Measurements from ENCODE around the gene RFX1. TPM values are rescaled to one million over a fixed set of nuclear protein-coding genes. Genes with fewer than 3 reads are reported as not detected.

RFX1 gene
- polyA plus RNA-seq, 1 donor (not counting 4 experiments of a cell fraction or from before 2014, with no cell fraction given), result 0.45 TPM

GRCh38 chr19:13914777-13915176 is 91.3 kb downstream of the RFX1 start:
- no peak overlapping the region for H3K9ac ChIP-seq (ENCODE audit: control insufficient read depth, extremely low read depth, insufficient read depth, low read length)
- H3K9me1 ChIP-seq (ENCODE audit: control insufficient read depth, extremely low read depth, insufficient read depth, low read length), result no peaks in the 10 kb centered on the region
- FAIRE-seq (no peak), DNase-seq (ENCODE audit: low read depth, low spot score) (no peak)
- no peak overlapping the region for H3K27ac ChIP-seq (ENCODE audit: control insufficient read depth, insufficient read depth, low read length)
- no peaks in the 10 kb centered on the region for H3K9me3 ChIP-seq (ENCODE audit: control insufficient read depth, low read depth, low read length)
- dilution Hi-C loops (cut with MboI; ENCODE audit: extremely low pct_ligation_motif_present, low sequenced_read_pairs), result no loop called here
- H3K79me2 ChIP-seq (ENCODE audit: control insufficient read depth, insufficient read depth, low read length), result no peaks in the 10 kb centered on the region
- no peaks in the 10 kb centered on the region for H4K20me1 ChIP-seq (ENCODE audit: control insufficient read depth, extremely low read depth, insufficient read depth, low read length)
- H3K4me3 ChIP-seq (ENCODE audit: control insufficient read depth in 2 of 3, extremely low read depth in 1 of 3, insufficient read depth in 2 of 3, low read depth in 1 of 3, low read length in 3 of 3), result no peak overlapping the region
- no peak overlapping the region for H3K4me2 ChIP-seq (ENCODE audit: control insufficient read depth, extremely low read depth, insufficient read depth, low read depth, low read length)
- H3K36me3 ChIP-seq (ENCODE audit: control insufficient read depth in 2 of 2, extremely low read depth in 1 of 2, insufficient read depth in 2 of 2, low read length in 2 of 2), result peaks cover 15 to 18% of the 10 kb centered on the region in 2 experiments
- no peaks in the 10 kb centered on the region for H3K27me3 ChIP-seq (ENCODE audit: control insufficient read depth, extremely low read depth, insufficient read depth, low read length)
- TF ChIP-seq EZH2 (IDR thresholded peaks at IDR 0.05; ENCODE audit: low read length) (no peak), CTCF (optimal IDR thresholded peaks at IDR 0.05 in 1 of 3, IDR thresholded peaks at IDR 0.05 in 1 of 3, conservative IDR thresholded peaks at IDR 0.05 in 1 of 3; ENCODE audit: extremely low read depth in 1 of 3, insufficient read depth in 2 of 3, low read length in 3 of 3) (no peak)
- no peaks in the 10 kb centered on the region for H3K4me1 ChIP-seq (ENCODE audit: control insufficient read depth, extremely low read depth, insufficient read depth, low read length)
- no peak overlapping the region for H2AFZ ChIP-seq (ENCODE audit: control insufficient read depth, low read length)

- H2AFZ ChIP-seq (ENCODE audit: control insufficient read depth, low read length), result no peak overlapping the region
- H3K4me3 ChIP-seq (ENCODE audit: control insufficient read depth in 2 of 3, extremely low read depth in 1 of 3, insufficient read depth in 2 of 3, low read depth in 1 of 3, low read length in 3 of 3), result no peak overlapping the region
- no peak for TF ChIP-seq EZH2 (IDR thresholded peaks at IDR 0.05; ENCODE audit: low read length)
- TF ChIP-seq CTCF (optimal IDR thresholded peaks at IDR 0.05 in 1 of 3, IDR thresholded peaks at IDR 0.05 in 1 of 3, conservative IDR thresholded peaks at IDR 0.05 in 1 of 3; ENCODE audit: extremely low read depth in 1 of 3, insufficient read depth in 2 of 3, low read length in 3 of 3), result no peak
- H3K36me3 ChIP-seq (ENCODE audit: control insufficient read depth in 2 of 2, extremely low read depth in 1 of 2, insufficient read depth in 2 of 2, low read length in 2 of 2), result peaks cover 17 to 18% of the 10 kb centered on the region in 2 experiments
- no peaks in the 10 kb centered on the region for H3K9me1 ChIP-seq (ENCODE audit: control insufficient read depth, extremely low read depth, insufficient read depth, low read length)
- DNase-seq (ENCODE audit: low read depth, low spot score) (no peak), FAIRE-seq (no peak)
- no peaks in the 10 kb centered on the region for H3K27me3 ChIP-seq (ENCODE audit: control insufficient read depth, extremely low read depth, insufficient read depth, low read length)
- H3K9ac ChIP-seq (ENCODE audit: control insufficient read depth, extremely low read depth, insufficient read depth, low read length), result no peak overlapping the region
- H3K4me2 ChIP-seq (ENCODE audit: control insufficient read depth, extremely low read depth, insufficient read depth, low read depth, low read length), result no peak overlapping the region
- dilution Hi-C loops (cut with MboI; ENCODE audit: extremely low pct_ligation_motif_present, low sequenced_read_pairs), result no loop called here
- no peaks in the 10 kb centered on the region for H3K4me1 ChIP-seq (ENCODE audit: control insufficient read depth, extremely low read depth, insufficient read depth, low read length)
- H3K79me2 ChIP-seq (ENCODE audit: control insufficient read depth, insufficient read depth, low read length), result no peaks in the 10 kb centered on the region
- H3K27ac ChIP-seq (ENCODE audit: control insufficient read depth, insufficient read depth, low read length), result no peak overlapping the region
- H4K20me1 ChIP-seq (ENCODE audit: control insufficient read depth, extremely low read depth, insufficient read depth, low read length), result no peaks in the 10 kb centered on the region
- H3K9me3 ChIP-seq (ENCODE audit: control insufficient read depth, low read depth, low read length), result no peaks in the 10 kb centered on the region
These were observed 92.8 kb downstream of the RFX1 start for GRCh38 chr19:13913352-13913751.

Other genes starting within 250 kb of the RFX1 start
- 19.2 to 32.5 TPM (median 22.8 TPM) in 3 replicates for gene MRI1, start 241.8 kb downstream of the RFX1 start, polyA plus RNA-seq
- 118 to 211 TPM (median 143 TPM) in 3 replicates for gene C19orf53, start 231.9 kb downstream of the RFX1 start, polyA plus RNA-seq
- 0.71 to 1.1 TPM (median 1.00 TPM) in 3 replicates for gene ZSWIM4, start 210.9 kb downstream of the RFX1 start, polyA plus RNA-seq
- gene NANOS3, start 129.2 kb downstream of the RFX1 start, polyA plus RNA-seq, result 0.18 TPM in 1 of 3 replicates, not detected in the others
- 0.22 to 0.57 TPM (median 0.26 TPM) in 3 replicates for gene BRME1, start 100.2 kb downstream of the RFX1 start, polyA plus RNA-seq
- 11.2 to 15.6 TPM (median 14.7 TPM) in 3 replicates for gene CC2D1A, start 100.1 kb downstream of the RFX1 start, polyA plus RNA-seq
- 1.0 to 2.1 TPM (median 1.5 TPM) in 3 replicates for gene PODNL1, start 67.9 kb downstream of the RFX1 start, polyA plus RNA-seq
- gene DCAF15, start 53.8 kb downstream of the RFX1 start, polyA plus RNA-seq, result 15.1 to 22.2 TPM (median 18.7 TPM) in 3 replicates
- gene RLN3, start 21.8 kb upstream of the RFX1 start, polyA plus RNA-seq, result not detected in 3 replicates
- 2.2 to 3.0 TPM (median 2.8 TPM) in 3 replicates for gene IL27RA, start 25.4 kb upstream of the RFX1 start, polyA plus RNA-seq
- gene PALM3, start 55.8 kb upstream of the RFX1 start, polyA plus RNA-seq, result not detected in 3 replicates
- gene MISP3, start 66.5 kb upstream of the RFX1 start, polyA plus RNA-seq, result 0.79 to 1.2 TPM (median 0.96 TPM) in 3 replicates
- gene C19orf67, start 79.5 kb upstream of the RFX1 start, polyA plus RNA-seq, result not detected in 3 replicates
- gene SAMD1, start 84.4 kb upstream of the RFX1 start, polyA plus RNA-seq, result 5.3 to 11.3 TPM (median 7.3 TPM) in 3 replicates
- gene PRKACA, start 111.4 kb upstream of the RFX1 start, polyA plus RNA-seq, result 10.1 to 57.2 TPM (median 13.7 TPM) in 3 replicates
- 2.1 to 13.1 TPM (median 7.8 TPM) in 3 replicates for gene ASF1B, start 130.3 kb upstream of the RFX1 start, polyA plus RNA-seq
- 3.2 to 6.8 TPM (median 4.6 TPM) in 3 replicates for gene ADGRL1, start 199.8 kb upstream of the RFX1 start, polyA plus RNA-seq